ENCODE results near the gene CD9.
"Not testable (repeated sequence)": the region's sequence is repeated elsewhere in the genome, so short reads cannot be mapped to it uniquely, and the experiment has no call there.

Gene CD9

DNA sequence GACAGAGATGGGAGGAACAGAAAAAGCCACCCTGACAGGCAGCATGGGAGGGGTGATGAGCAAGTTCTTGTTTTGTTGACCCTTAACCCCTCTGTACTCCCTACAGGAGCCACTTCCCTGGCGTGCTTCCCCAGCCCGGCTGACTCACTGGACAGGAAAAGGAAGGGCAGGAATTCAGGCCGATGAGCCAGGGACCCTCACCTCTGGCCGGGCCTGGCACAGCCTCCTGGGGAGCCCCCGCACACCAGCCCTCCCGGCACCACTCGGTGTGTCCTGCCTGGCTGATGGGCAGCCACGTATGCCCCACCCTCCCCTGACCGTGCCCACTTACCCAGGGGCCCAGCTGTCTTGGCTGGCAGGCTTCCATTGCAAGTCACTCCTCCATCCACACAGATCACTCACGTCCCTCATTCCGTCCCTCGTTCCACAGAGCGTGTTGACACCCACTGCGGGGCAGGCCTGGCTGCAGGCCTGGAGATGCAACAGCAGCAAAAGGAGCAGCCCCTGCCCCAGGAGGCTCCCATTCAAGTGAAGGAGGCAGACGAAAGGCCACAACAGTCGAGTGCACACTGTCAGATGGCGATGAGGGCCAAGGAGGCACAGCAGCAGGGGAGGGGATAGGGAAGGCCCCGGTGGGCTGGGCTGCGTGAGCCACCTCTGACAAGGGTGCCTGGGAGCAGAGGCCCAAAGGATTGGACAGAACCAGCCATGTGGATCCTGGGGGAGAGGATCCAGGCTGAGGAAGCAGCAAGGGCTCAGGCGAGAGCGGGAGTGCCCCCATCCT is 19.7 kb upstream of the CD9 start:
- no peak for DNase-seq (ENCODE audit: low read depth)

DNA sequence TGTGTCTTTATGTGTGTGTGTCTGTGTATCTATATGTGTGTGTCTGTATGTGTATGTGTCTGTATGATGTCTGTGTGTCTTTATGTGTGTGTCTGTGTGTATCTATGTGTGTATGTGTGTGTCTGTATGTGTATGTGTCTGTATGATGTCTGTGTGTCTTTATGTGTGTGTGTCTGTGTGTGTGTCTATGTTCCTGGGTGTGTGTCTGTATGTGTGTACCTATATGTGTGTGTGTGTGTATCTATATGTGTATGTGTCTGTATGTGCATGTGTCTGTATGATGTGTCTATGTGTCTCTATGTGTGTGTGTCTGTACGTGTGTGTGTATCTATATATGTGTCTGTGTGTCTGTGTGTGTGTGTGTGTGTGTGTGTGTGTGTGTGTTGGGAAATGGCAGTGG is 19.0 kb upstream of the CD9 start:
- DNase-seq (ENCODE audit: low read depth), result no peak

- DNase-seq (ENCODE audit: low read depth), result no peak
Measured at GRCh38 chr12:6181583-6182278, 18.5 kb upstream of the CD9 start.

GRCh38 chr12:6182279-6182898 is 17.8 kb upstream of the CD9 start:
- no peak for DNase-seq (ENCODE audit: low read depth)

GRCh38 chr12:6183689-6184428 is 16.3 kb upstream of the CD9 start:
- DNase-seq (ENCODE audit: low read depth), result no peak

DNA sequence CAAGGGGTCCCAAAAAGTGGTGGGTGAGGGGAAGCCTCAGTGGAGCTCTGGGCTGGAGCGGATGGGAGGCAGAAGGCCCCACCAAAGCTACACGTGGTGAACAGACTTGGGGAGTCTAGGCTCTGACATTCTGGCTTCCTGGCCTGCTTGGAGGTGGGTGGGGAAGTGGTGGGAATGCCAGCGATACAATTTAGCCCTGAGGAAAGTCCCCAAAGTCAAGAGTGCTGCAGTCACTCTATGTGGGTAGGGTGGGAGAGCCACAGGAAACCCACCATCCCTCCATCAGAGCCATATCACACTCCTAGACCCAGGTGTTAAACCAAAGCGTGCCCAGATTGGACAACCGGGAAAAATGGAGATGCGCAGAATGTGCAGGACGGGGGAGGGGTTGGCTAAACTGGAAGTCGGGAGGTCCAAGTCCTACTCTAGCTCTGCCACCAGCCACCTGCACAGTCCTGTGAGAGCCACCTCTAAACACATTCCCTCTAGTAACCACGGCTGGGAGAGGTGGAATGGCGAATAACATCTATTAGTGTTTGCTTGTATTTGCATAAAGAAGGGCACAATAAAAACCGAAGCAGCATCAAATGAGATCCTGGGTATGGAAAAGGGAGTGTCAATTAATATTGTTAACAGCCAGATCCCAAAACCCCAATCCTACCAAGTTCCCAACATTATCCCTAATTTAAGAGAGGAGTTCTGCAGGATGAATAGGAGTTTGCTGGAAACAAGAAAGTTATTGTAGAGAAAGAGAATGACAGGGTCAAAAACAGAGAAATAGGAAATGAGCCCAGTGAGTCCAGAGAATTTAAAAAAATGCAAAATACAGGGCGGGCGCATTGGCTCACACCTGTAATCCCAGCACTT is 14.0 kb upstream of the CD9 start:
- no peak for DNase-seq (ENCODE audit: low read depth)

GRCh38 chr12:6187948-6188793 is 12.0 kb upstream of the CD9 start:
- no peak for DNase-seq (ENCODE audit: low read depth)

GRCh38 chr12:6189028-6189427 is 11.2 kb upstream of the CD9 start:
- DNase-seq (ENCODE audit: low read depth), result no peak

- DNase-seq (ENCODE audit: low read depth), result not testable (repeated sequence)
Measured at GRCh38 chr12:6189952-6190598, 10.1 kb upstream of the CD9 start.

DNA sequence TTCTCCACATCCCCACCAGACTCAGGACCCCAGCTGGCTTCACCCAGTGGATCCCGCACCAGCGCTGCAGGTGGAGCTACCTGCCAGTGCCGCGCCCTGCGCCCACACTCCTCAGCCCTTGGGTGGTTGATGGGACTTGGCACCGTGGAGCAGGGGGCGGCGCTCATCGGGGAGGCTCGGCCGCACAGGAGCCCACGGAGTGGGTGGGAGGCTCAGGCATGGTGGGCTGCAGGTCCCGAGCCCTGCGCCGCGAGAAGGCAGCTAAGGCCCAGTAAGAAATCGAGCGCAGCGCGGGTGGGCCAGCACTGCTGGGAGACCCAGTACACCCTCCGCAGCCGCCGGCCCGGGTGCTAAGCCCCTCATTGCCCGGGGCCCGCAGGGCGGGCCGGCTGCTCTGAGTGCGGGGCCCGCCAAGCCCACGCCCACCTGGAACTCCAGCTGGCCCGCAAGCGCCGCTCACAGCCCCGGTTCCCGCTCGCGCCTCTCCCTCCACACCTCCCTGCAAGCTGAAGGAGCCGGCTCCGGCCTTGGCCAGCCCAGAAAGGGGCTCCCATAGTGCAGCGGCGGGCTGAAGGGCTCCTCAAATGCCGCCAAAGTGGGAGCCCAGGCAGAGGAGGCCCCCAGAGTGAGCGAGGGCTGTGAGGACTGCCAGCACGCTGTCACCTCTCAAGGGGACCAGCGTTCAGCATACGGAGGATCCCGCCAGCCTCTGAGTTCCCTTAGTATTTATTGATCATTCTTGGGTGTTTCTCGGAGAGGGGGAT is 9.3 kb upstream of the CD9 start:
- not testable (repeated sequence) for DNase-seq (ENCODE audit: low read depth)

DNA sequence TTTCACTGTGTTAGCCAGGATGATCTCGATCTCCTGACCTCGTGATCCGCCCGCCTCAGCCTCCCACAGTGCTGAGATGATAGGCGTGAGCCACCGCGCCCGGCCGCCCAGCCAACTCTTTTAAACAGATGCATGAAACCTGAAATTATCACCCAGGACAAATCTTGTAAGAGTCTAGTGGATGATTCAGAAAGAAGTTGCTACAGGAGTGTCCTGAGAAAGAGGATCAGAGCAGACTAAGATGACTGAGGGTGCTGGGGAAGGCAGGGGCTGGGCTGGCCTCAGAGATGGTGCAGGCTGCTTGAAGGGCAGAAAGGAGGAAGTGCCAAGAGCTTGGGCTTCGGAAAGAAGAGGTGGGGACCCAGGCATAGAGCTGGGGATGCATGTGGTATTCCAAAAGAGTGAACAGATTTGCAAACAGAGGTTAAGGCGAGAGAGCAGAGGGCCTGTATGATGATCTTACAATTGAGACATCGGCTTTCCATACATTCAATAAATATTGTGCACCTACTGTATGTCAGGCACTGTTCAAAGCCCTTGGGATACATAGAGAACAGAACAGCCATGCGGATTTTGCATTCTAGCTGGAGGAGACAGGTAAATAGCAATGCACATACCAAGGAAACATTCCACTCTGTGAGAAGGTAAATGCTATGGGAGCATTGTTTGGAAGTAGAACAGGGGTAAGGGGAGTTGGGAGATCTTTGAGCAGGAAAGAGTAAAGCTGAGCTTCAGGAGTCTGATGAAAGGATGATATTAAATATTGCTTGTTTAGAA is 7.4 kb upstream of the CD9 start:
- DNase-seq (ENCODE audit: low read depth), result no peak

- no peak for DNase-seq (ENCODE audit: low read depth)
Measured at GRCh38 chr12:6193853-6194815, 6.1 kb upstream of the CD9 start.

- peak; percentile 58 for DNase-seq (ENCODE audit: low read depth)
Measured at GRCh38 chr12:6195665-6196535, 4.3 kb upstream of the CD9 start.

DNA sequence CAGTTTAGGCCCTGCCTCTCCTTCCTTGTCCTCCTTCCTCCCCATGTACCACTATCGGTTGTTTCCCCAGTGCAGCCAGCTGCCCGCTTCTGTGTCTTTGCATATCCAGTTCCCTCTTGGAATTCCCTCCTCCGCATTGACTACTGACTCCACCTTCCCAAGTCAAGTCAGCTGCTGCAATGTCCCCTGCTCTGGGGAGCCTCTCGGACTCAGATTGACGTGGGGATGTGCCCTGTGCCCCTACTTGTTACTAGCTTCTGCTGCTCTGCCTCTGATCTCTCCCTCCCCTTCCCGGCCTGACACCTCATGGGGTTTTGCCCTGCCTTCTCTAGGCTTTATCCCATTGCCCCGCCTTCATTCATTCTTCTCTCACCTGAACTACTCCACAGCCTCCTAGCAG is 2.1 kb upstream of the CD9 start:
- DNase-seq (ENCODE audit: low read depth), result no peak

DNA sequence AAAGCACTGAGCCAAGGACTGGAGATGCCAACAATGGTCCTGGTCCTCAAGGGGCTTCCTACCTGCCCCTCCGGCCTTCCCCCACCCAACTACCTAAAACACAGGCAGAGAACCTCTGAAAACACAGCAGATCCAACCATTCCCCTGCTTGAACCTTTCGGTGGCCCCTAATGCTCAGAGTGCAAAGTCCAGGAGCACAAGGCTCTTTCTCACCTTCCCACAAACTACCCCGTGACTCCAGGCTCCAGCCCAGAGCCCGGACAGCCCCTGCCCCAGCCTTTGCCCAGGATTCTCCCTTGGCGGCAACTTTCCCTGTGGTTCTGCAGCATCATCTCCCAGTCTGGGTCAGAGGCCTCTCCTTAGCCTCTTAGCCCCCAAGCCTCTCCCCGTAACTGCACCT is 1.6 kb upstream of the CD9 start:
- no peak for DNase-seq (ENCODE audit: low read depth)

DNA sequence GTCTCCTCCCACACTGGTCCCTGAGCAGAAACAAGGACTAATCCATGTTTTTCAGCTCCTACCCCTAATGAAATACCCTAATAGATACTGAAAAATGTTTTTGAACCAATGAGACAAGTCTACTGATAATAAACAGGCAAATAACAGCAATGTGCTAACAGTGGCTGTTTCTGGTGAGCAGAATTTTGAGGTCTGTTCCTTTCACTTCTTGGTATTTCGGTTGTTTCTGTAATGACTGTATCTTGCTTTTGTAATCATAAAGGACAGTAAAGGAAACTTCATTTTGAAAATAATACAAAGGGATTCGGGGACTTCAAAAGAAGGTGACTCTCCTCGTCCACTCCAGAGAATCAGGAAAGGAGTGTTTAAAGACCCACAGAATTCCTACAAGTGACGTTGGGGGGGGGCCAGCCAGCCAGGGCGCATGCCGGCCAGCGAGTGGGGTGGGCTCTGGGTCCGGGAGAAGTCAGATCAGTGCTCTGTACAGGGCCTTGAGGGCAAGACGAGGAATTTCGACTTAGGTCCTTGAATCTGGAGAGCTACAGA is 1.1 kb upstream of the CD9 start:
- DNase-seq (ENCODE audit: low read depth), result no peak

Data from stimulated activated CD8-positive, alpha-beta memory T cell treated with anti-CD3 and anti-CD28 coated beads, Interleukin-4, amount 100 ng/mL, for 24 hours (primary cell).